ENCODE results near the gene RENBP. TPM values are rescaled to one million over a fixed set of nuclear protein-coding genes. Genes with fewer than 3 reads are reported as not detected.

RENBP gene
- total and polyA plus RNA-seq, 9 of the 15 experiments (the other 6 are each of a cell fraction or from before 2014, with no cell fraction given): 0.07 to 14.8 (median 10.6) TPM; not detected in 1

DNA sequence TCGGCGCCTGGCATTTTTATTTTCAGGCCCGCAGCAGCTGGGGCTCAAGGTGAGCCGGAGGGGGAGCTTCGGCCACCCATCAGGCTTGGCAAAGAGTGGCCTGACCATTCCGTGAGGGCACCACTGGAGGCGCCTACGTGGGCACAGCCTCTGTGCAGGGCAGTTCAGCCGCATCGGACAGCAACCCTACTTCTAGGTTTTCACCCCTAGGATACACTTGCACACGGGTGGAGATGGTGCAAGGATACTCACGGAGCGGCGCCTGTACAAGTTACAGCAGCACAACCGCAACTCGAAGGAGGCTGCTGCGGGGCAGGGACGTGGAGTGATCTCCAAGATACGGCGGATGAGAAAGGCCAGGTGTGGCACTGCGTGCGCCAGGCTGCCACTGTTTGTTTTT is 16.3 kb upstream of the RENBP start:
- ChIA-PET CTCF (ENCODE audit: low intra/inter-chr PET ratio) (no interaction called here), POLR2A (interaction anchor here (0.8 to 1.2 kb wide), 2 partner anchors 11 to 13 kb away, joined by 3 to 4 read pairs; no protein-coding TSS in a partner anchor)
- Histone ChIP-seq H3K4me2 (ENCODE audit: insufficient read depth, low read length) (no peak overlapping the region), H2AFZ (ENCODE audit: low read depth, low read length) (no peak overlapping the region), H3K9me1 (ENCODE audit: control insufficient read depth, insufficient read depth, low read length) (no peaks in the 10 kb centered on the region), H3K9me3 (replicated peaks; ENCODE audit: control insufficient read depth, insufficient read depth, low read depth, low read length) (no peaks in the 10 kb centered on the region), H3K27me3 (ENCODE audit: control insufficient read depth in 2 of 2, insufficient read depth in 2 of 2, low read length in 2 of 2) (no peaks in the 10 kb centered on the region), H4K20me1 (replicated peaks; ENCODE audit: control insufficient read depth, insufficient read depth, low read length) (peaks cover 12% of the 10 kb centered on the region; the same call in 1 of the 2 replicates), H3K4me1 (replicated peaks in 1 of 2; ENCODE audit: control insufficient read depth in 2 of 2, insufficient read depth in 2 of 2, low read length in 2 of 2) (peaks cover 0 to 9% of the 10 kb centered on the region in 2 experiments; a peak in 2 of 5 replicates), H3K4me3 (no peak overlapping the region), H3K79me2 (ENCODE audit: control insufficient read depth, insufficient read depth, low read length) (peaks cover 36% of the 10 kb centered on the region), H3K36me3 (ENCODE audit: control insufficient read depth, insufficient read depth, low read length) (peaks cover 100% of the 10 kb centered on the region; the same call in 2 of the 3 replicates), H3K27ac (ENCODE audit: extremely low read depth, low read depth, low read length) (no peak overlapping the region), H3K9ac (ENCODE audit: insufficient read depth in 1 of 2, low read depth in 2 of 2, low read length in 2 of 2) (no peak overlapping the region; a peak in 1 of 4 replicates)
- intact Hi-C loops (cut with micrococcal nuclease): no loop called here
- FAIRE-seq (no peak), DNase-seq (ENCODE audit: extremely low read depth in 1 of 4, low spot score in 3 of 4) (no peak), ATAC-seq (no peak)
- 98% methylated on average over 19 of the region's 22 CpGs for WGBS (ENCODE audit: insufficient coverage, low coverage, missing lambda C conversion rate)
- BruUV-seq (replicated peaks): no TSS peak
- in situ Hi-C loops (cut with MboI): no loop called here
- TF ChIP-seq SRSF9 (IDR thresholded peaks at IDR 0.05; ENCODE audit: borderline replicate concordance, low read depth, low read length) (no peak), POLR2G (IDR thresholded peaks at IDR 0.05; ENCODE audit: low read depth, low read length) (peak; percentile 36; the same call in 1 of the 2 replicates), NFE2 (IDR thresholded peaks at IDR 0.05; ENCODE audit: low read depth) (no peak), BRCA1 (IDR thresholded peaks at IDR 0.05) (no peak), BRCA1 (CRISPR knock-in tag; IDR thresholded peaks at IDR 0.05) (no peak), BCOR (IDR thresholded peaks at IDR 0.05) (no peak)
- TF ChIP-seq, protein P1, sequence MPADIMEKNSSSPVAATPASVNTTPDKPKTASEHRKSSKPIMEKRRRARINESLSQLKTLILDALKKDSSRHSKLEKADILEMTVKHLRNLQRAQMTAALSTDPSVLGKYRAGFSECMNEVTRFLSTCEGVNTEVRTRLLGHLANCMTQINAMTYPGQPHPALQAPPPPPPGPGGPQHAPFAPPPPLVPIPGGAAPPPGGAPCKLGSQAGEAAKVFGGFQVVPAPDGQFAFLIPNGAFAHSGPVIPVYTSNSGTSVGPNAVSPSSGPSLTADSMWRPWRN (IDR thresholded peaks at IDR 0.05; ENCODE audit: low read depth): no peak
- TF ChIP-seq, protein P2, sequence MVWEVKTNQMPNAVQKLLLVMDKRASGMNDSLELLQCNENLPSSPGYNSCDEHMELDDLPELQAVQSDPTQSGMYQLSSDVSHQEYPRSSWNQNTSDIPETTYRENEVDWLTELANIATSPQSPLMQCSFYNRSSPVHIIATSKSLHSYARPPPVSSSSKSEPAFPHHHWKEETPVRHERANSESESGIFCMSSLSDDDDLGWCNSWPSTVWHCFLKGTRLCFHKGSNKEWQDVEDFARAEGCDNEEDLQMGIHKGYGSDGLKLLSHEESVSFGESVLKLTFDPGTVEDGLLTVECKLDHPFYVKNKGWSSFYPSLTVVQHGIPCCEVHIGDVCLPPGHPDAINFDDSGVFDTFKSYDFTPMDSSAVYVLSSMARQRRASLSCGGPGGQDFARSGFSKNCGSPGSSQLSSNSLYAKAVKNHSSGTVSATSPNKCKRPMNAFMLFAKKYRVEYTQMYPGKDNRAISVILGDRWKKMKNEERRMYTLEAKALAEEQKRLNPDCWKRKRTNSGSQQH (CRISPR knock-in tag; IDR thresholded peaks at IDR 0.05): no peak
- TF ChIP-seq, protein P3, sequence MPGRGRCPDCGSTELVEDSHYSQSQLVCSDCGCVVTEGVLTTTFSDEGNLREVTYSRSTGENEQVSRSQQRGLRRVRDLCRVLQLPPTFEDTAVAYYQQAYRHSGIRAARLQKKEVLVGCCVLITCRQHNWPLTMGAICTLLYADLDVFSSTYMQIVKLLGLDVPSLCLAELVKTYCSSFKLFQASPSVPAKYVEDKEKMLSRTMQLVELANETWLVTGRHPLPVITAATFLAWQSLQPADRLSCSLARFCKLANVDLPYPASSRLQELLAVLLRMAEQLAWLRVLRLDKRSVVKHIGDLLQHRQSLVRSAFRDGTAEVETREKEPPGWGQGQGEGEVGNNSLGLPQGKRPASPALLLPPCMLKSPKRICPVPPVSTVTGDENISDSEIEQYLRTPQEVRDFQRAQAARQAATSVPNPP (IDR thresholded peaks at IDR 0.05; ENCODE audit: borderline replicate concordance, insufficient read depth, insufficient read length): no peak
